Body of pancreas (tissue), 4 donors: Measurements from ENCODE around the gene MPL.

Experiments used
- POLR2A ChIP-seq, 3 donors: fragments of 450-650 bp; IDR thresholded peaks; one replicate each; pipeline ENCODE4 v1.6.1; 2016; ENCODE audit warnings: antibody characterized with exemption in 3 of 3, mild to moderate bottlenecking in 2 of 3
- TF ChIP-seq, protein P1 (sequence below), 7 experiments: fragments of 450-650 bp in 4 of 7; fragments of 200-600 bp in 3 of 7; sonication (generic) in 3 of 7; IDR thresholded peaks; one replicate each; pipeline ENCODE4 v1.5.1; 2016 to 2019; ENCODE audit warnings: antibody characterized with exemption in 7 of 7

DNA sequence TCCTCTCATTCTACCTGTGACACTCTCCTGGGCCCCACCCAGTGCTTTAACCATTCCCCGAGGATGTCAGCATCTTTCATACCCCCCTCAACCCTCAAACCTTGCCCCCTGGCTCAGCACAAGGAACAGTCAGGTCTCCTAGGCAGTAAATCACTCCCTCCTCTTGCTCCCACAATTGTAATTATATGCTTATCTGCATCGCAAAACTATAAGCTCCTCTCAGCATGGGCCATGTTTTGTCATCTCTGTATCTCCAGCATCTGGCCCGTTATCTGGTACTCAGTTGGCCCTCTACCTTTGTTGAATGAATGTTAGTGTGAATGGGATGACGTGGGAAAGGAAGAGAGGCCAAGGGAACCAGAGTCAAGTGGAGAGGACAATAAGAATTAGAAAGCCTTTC lies 32.9 kb downstream of the MPL start:
- TF ChIP-seq, protein P1, sequence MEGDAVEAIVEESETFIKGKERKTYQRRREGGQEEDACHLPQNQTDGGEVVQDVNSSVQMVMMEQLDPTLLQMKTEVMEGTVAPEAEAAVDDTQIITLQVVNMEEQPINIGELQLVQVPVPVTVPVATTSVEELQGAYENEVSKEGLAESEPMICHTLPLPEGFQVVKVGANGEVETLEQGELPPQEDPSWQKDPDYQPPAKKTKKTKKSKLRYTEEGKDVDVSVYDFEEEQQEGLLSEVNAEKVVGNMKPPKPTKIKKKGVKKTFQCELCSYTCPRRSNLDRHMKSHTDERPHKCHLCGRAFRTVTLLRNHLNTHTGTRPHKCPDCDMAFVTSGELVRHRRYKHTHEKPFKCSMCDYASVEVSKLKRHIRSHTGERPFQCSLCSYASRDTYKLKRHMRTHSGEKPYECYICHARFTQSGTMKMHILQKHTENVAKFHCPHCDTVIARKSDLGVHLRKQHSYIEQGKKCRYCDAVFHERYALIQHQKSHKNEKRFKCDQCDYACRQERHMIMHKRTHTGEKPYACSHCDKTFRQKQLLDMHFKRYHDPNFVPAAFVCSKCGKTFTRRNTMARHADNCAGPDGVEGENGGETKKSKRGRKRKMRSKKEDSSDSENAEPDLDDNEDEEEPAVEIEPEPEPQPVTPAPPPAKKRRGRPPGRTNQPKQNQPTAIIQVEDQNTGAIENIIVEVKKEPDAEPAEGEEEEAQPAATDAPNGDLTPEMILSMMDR (IDR thresholded peaks at IDR 0.05), result no peak
- no peak for TF ChIP-seq POLR2A (IDR thresholded peaks at IDR 0.05)
